AG09309 (cell line): ENCODE data around the gene RGS6.

Source experiments
- DNase-seq: peaks from one replicate; pipeline ENCODE4 v3.0.0-alpha.2; 2010; ENCODE audit warnings: low read depth
- H3K4me3 ChIP-seq: 2 replicates; pipeline ENCODE4 v1.5.1; 2011; ENCODE audit warnings: mild to moderate bottlenecking, low read depth, low read length, moderate library complexity; ENCODE audit not compliant: control insufficient read depth
- CTCF ChIP-seq: IDR thresholded peaks from 2 replicates; pipeline ENCODE4 v1.5.1; 2011; ENCODE audit warnings: mild to moderate bottlenecking, low read depth, low read length, inconsistent platforms; ENCODE audit not compliant: insufficient read depth, control insufficient read depth; ENCODE audit errors: missing control alignments

Gene RGS6

GRCh38 chr14:72562300-72562699 is 630.1 kb downstream of the RGS6 start:
- no peak for DNase-seq
- no peak overlapping the region for H3K4me3 ChIP-seq
- TF ChIP-seq CTCF: no peak

- H3K4me3 ChIP-seq: no peak overlapping the region
- no peak for TF ChIP-seq CTCF
- DNase-seq: no peak
Observed at GRCh38 chr14:72563676-72564075, 631.4 kb downstream of the RGS6 start.

GRCh38 chr14:72565149-72565559 is 632.9 kb downstream of the RGS6 start:
- DNase-seq: no peak
- TF ChIP-seq CTCF: no peak
- no peak overlapping the region for H3K4me3 ChIP-seq

- DNase-seq: no peak
Observed at GRCh38 chr14:72565917-72566316, 633.7 kb downstream of the RGS6 start.

GRCh38 chr14:72567226-72567625 is 635.0 kb downstream of the RGS6 start:
- TF ChIP-seq CTCF: no peak
- no peak overlapping the region for H3K4me3 ChIP-seq
- no peak for DNase-seq

More at GRCh38 chr14:72565917-72566316, 633.7 kb downstream of the RGS6 start:
- TF ChIP-seq CTCF: no peak
- H3K4me3 ChIP-seq: no peak overlapping the region

- no peak for TF ChIP-seq CTCF
- no peak overlapping the region for H3K4me3 ChIP-seq
- no peak for DNase-seq
Observed at GRCh38 chr14:72568296-72568992, 636.2 kb downstream of the RGS6 start.

GRCh38 chr14:72573725-72574417 is 641.6 kb downstream of the RGS6 start:
- TF ChIP-seq CTCF: no peak
- no peak for DNase-seq
- H3K4me3 ChIP-seq: no peak overlapping the region
